Glomerular visceral epithelial cell (primary cell): ENCODE data around the gene DNAAF1.
A peak's percentile ranks its signal among the peaks of the same experiment; 100 is the strongest.
"Not testable (repeated sequence)": the region's sequence is repeated elsewhere in the genome, so short reads cannot be mapped to it uniquely, and the experiment has no call there.

Experiments used
- DNase-seq: peaks from one replicate; pipeline ENCODE4 v3.0.0-alpha.2; 2016; ENCODE audit errors: extremely low spot score

Gene DNAAF1

DNA sequence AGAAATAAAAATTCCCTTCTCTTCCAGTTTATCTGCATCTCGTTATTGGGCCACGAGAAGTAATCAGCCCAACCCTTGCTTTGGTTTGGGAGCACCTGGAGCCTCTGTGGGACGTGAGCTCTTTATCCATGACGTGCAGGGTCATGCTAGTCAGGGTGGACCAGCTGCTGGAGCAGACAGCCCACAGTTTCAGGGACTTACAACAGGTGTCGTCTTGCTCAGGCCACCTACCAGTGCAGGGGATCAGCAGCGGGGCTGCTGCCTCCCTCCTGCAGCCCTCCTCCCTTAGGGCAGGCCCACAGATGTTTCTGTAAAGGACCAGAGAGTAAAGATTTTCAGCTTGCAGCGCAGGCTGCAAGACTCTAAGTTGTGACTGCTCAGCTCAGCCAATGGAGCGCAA lies 62.8 kb downstream of the DNAAF1 start:
- DNase-seq = no peak

GRCh38 chr16:84209989-84210388 lies 64.9 kb downstream of the DNAAF1 start:
- DNase-seq = no peak

DNA sequence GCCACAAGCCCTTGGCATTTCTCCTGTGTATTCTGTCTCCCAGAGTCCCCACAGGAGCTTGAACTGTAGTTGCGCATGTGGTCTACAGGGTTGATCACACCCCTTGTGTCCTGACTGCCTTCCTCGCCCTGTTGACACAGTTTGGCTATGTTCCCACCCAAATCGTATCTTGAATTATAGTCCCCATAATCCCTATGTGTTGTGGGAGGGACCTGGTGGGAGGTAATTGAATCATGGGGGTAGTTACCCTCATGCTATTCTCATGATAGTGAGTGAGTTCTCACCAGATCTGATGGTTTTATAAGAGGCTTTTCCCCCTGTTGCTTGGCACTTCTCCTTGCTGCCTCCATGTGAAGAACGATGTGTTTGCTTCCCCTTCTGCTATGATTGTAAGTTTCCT lies 67.0 kb downstream of the DNAAF1 start:
- no peak for DNase-seq

DNA sequence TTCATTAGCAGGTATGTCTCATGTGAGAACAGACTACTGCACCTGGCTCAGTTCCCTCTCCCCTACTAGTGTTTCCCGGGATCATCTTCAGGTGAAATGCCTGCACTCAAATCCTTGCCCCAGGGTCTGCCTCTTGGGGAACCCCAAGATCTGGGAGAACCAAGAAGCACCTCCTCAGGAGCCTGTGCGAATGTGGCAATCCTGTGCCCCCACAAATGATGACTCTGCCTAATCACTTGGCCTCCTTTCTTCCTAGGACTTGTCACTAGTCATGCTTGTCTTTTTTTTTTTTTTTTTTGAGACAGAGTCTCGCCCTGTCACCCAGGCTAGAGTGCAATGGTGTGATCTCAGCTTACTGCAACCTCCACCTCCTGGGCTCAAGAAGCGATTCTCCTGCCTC lies 67.5 kb downstream of the DNAAF1 start:
- DNase-seq = no peak

DNA sequence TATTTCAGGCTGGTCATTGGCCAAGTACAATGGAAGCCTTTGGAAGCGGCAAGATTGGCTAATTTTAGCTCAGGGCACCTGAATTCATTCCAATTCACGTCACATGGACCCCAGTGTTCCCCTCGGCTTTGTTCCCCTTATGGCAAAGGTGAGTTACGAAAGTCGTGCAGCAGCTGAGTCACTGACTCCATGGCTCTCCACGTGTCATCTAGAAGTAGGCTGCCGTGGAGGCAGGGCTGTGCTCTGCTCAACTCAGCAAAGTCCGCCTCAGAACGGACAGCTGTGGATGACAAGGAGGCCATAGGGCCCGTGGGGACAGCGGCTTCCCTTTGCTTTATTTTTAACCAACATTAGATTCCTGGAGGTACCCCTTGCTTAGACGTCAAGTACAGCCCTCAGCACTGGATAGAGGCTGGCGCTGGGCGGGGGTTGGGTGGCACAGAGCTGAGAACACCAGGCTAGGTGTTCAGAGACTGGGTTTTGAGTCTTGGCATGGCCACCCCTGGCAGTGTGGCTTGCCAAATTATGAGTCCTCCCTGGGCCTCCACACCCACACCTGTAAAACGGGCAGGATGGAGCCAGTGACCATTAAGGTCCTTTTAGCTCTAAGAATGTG lies 69.5 kb downstream of the DNAAF1 start:
- DNase-seq = no peak

DNA sequence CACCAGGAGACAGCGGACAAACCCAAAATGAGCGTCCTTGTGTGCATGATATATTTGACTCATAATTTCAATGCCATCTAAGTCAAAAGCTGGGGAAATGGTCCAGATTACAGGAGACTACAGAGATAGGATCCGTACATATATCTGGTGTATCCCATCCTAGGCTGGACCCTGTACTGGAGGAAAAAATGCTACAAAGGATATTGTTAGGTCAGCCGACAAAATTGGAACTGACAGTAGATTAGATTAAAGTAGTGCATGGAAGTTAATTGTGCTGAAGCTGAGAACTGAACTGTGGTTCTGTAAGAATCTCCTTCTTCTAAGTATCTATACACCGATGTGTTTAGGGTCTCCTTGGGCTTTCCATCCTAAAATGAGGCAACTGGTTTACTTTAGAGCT lies 70.4 kb downstream of the DNAAF1 start:
- DNase-seq = no peak

DNA sequence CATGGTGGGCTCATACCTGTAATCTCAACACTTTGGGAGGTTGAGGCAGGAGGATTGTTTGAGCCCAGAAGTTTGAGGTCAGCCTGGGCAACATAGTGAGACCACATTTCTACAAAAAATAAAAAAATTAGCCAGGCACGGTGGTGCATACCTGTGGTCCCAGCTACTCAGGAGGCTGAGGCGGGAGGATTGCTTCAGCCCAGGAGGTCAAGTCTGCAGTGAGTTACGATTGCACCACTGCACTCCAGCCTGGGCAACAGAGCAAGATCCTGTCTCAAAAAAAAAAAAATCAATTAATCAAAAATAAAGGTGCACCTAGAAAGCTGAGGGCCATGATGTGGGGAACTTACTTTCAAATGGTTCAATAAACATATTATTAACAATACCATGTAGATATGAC lies 71.0 kb downstream of the DNAAF1 start:
- not testable (repeated sequence) for DNase-seq

DNA sequence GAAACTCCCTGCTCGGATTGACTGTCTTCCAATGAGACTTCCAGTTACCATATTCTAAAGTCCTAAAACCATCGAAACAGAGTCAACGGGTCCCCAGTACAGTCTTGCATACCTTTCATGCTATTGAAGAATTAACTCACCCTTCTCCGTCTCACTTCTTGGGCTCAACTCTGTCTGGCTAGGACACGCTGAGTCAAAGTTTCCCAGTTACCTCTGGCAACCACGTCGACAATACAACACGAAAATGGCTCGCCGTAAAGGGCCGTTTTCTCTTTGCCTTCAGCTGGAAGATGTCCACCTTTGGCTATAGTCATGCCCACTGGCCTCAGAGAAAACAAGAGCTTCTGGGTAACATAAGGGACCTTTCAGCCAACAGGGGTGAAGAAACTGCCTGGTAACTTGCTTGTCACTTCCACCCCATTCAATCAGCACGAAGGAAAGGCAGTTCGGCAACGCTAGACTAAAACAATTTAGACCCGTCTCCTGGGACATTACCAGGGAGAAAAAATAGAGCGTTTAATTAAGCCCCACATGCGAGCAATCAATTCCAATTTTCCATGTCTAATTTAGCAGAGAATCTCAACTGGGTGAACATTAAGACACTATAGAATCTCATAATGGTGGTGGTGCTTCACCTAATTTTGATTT lies 73.2 kb downstream of the DNAAF1 start:
- DNase-seq = no peak

DNA sequence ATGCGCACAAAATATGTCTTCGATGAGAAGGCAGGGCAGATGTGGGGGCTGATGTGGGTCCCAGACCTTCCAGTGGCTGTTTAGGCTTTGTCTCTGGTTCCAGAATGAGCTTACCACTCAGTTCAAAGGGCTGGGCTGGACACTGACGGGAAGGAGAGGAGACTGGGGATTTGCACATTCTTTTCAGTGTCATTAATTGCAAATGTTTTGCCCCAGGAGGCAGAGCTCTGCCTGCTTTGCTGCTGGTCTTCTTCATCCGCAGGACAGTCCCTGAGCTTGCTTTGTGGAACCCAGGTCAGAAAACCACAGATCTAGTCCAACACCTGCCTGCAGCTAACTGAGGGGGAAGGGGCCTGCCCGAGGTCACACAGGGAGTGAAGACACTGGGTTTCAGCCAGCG lies 73.8 kb downstream of the DNAAF1 start:
- DNase-seq = no peak

DNA sequence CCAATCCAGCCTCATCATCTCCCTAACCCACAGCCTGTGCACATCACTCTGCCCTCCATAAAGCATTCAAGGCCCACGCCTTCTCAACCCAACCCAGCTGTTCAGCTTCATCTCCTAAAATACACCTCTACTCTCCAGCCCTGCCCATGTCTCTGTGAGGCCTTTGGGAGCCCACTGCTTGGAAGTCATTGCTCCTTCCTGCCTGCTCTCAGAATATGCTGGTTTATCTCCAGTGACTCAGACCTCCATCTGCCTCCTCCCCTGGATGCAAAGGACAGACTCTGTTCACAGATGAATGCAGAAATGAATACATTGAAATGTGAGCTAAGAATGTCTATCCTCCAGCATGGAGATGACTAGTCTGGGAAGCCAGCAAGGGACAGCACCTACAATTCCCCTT lies 75.7 kb downstream of the DNAAF1 start:
- DNase-seq = peak; percentile 18

- DNase-seq = no peak
These were observed 78.3 kb downstream of the DNAAF1 start for GRCh38 chr16:84223456-84223855.

- no peak for DNase-seq
These were observed 79.4 kb downstream of the DNAAF1 start for GRCh38 chr16:84224554-84224953.

DNA sequence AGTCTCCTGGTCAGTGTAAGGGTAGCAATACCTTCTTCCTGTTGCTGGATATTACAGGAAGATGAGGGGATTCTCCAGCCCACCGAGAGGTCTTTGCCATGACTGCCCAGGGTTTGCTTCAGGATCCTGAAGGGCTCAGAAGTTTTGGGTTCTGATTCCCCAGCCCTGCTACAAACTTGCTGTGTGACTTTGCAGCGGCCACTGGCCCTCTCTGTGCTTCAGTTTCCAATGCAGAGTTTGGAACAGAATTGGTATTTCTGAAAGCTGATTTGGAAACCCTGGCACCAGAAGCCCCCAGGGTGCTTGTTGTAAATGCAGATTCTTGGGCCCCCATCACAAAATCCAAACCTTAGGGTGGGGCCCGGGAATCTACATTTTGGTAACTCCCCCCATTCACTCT lies 80.0 kb downstream of the DNAAF1 start:
- no peak for DNase-seq

DNA sequence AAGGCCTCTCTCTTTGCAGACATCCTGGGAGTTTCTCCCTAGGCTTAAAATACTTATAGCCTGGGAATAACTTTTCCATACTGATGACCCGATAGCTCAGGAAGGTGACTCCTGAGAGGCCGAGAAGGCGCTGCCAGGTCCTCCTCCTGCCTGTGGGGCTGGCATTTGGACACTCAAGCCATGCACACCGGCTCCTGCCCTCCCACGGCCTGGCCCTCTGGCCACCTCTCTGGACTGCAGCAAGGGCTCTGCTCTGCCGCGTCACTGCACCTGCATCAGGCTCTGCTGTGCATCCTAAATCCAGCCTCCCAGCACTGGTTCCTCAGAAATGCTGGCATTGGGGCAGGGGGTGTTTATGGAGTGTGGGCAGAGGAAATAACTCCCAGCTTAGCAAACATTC lies 80.5 kb downstream of the DNAAF1 start:
- DNase-seq = no peak

GRCh38 chr16:84226026-84226425 lies 80.9 kb downstream of the DNAAF1 start:
- DNase-seq = no peak
